GM12878 (cell line): ENCODE data around the gene ERG. TPM values are rescaled to one million over a fixed set of nuclear protein-coding genes. Genes with fewer than 3 reads are reported as not detected.

ENCODE experiments used
- ATAC-seq: fragments of 200-7000 bp; cut with Tn5 transposase; 3 replicates; pipeline ENCODE4 v1.9.1; 2020; ENCODE audit warnings: mild to moderate bottlenecking, moderate library complexity
- BruUV-seq: library from RNA; stranded (reverse); fragments of 400-500 nt; replicated peaks from 2 replicates; lab custom pipeline; 2021; lab: Mats Ljungman, UMichigan
- CTCF ChIA-PET: fragments of 300-600 bp; sonication (Branson Sonifier 250); formaldehyde crosslinking; extraction: SDS; loops from one replicate; lab custom pipeline; 2021; ENCODE audit warnings: inconsistent platforms; lab: Yijun Ruan, JAX
- POLR2A ChIA-PET: fragments of 350-600 bp; formaldehyde crosslinking; extraction: SDS; loops from one replicate; lab custom pipeline; 2021; ENCODE audit warnings: inconsistent platforms; lab: Charles Lee
- RAD21 ChIA-PET: fragments of 300-600 bp; sonication (Branson Sonifier 250); formaldehyde crosslinking; loops from one replicate; lab custom pipeline; 2023; ENCODE audit warnings: antibody characterized with exemption; ENCODE audit not compliant: unreplicated experiment; lab: Charles Lee
- SMC1A ChIA-PET: fragments of 300-600 bp; sonication (Branson Sonifier 250); formaldehyde crosslinking; loops from one replicate; lab custom pipeline; 2023; ENCODE audit not compliant: unreplicated experiment, uncharacterized antibody; lab: Charles Lee
- DNase-seq: peaks from one replicate; pipeline ENCODE4 v3.0.0-alpha.2; 2011; ENCODE audit warnings: low read depth, low spot score
- FAIRE-seq: peaks from 3 replicates; lab custom pipeline; 2011; peaks lifted over from hg19 to GRCh38; lab: Jason Lieb, UNC
- H2AFZ ChIP-seq: 2 replicates; pipeline ENCODE4 v1.6.0; 2011; ENCODE audit warnings: low read depth, low read length, control low read depth; ENCODE audit not compliant: control insufficient read depth
- H3K27ac ChIP-seq: 2 replicates; pipeline ENCODE4 v1.5.1; 2011; ENCODE audit warnings: control low read depth; ENCODE audit not compliant: control insufficient read depth, insufficient read depth
- H3K27me3 ChIP-seq, 2 experiments: replicated peaks in 1 of 2; 2 replicates each; pipeline versions ENCODE4 v1.6.0 to v1.6.1; 2011; ENCODE audit warnings: low read length in 1 of 2; ENCODE audit not compliant: control insufficient read depth in 2 of 2, insufficient read depth in 2 of 2
- H3K36me3 ChIP-seq, 2 experiments: 2 replicates each; pipeline ENCODE4 v1.5.1; 2011; ENCODE audit warnings: low read length in 1 of 2; ENCODE audit not compliant: control insufficient read depth in 2 of 2, insufficient read depth in 2 of 2
- H3K4me1 ChIP-seq: 2 replicates; pipeline ENCODE4 v1.6.1; 2011; ENCODE audit warnings: mild to moderate bottlenecking, low read length, moderate library complexity, mixed read lengths; ENCODE audit not compliant: control insufficient read depth, insufficient read depth
- H3K4me2 ChIP-seq: 2 replicates; pipeline ENCODE4 v1.6.0; 2011; ENCODE audit warnings: control low read depth; ENCODE audit not compliant: control insufficient read depth, insufficient read depth
- H3K4me3 ChIP-seq: fragments of 200-600 bp; sonication (generic); 2 replicates; pipeline ENCODE4 v1.5.1; 2016
- H3K79me2 ChIP-seq: 2 replicates; pipeline ENCODE4 v1.6.0; 2011; ENCODE audit warnings: low read length; ENCODE audit not compliant: control insufficient read depth, insufficient read depth
- H3K9ac ChIP-seq: 2 replicates; pipeline ENCODE4 v1.8.0; 2011; ENCODE audit warnings: low read length, control low read depth, mixed read lengths; ENCODE audit not compliant: control insufficient read depth, insufficient read depth
- H3K9me3 ChIP-seq: replicated peaks from 3 replicates; pipeline ENCODE4 v1.5.1; 2011; ENCODE audit warnings: mild to moderate bottlenecking, low read length; ENCODE audit not compliant: control insufficient read depth, insufficient read depth
- H4K20me1 ChIP-seq: 2 replicates; pipeline ENCODE4 v1.6.0; 2011; ENCODE audit not compliant: control insufficient read depth, insufficient read depth
- CEBPB ChIP-seq, 2 experiments: fragments of 150-350 bp in 1 of 2; IDR thresholded peaks; 2 replicates each; pipeline ENCODE4 v1.6.1; 2012 to 2014; ENCODE audit warnings: low read depth in 2 of 2, low read length in 2 of 2, borderline replicate concordance in 1 of 2, inconsistent platforms in 1 of 2
- HDAC2 ChIP-seq: fragments of 200-600 bp; sonication (generic); IDR thresholded peaks from 2 replicates; pipeline ENCODE4 v1.6.1; 2017
- KLF5 ChIP-seq: fragments of 450-650 bp; IDR thresholded peaks from 2 replicates; pipeline ENCODE4 v1.6.1; 2014; ENCODE audit warnings: mild to moderate bottlenecking; ENCODE audit not compliant: partially characterized antibody
- MEF2A ChIP-seq: IDR thresholded peaks from 2 replicates; pipeline ENCODE4 v1.6.1; 2011; ENCODE audit warnings: low read depth, mild to moderate bottlenecking, low read length, moderate library complexity; ENCODE audit not compliant: insufficient read depth
- MTA2 ChIP-seq: fragments of 450-650 bp; IDR thresholded peaks from 2 replicates; pipeline ENCODE4 v1.6.1; 2016; ENCODE audit warnings: low read depth, mild to moderate bottlenecking, moderate library complexity
- NR2C1 ChIP-seq: fragments of 450-650 bp; IDR thresholded peaks from 2 replicates; pipeline ENCODE4 v1.6.1; 2017; ENCODE audit warnings: antibody characterized with exemption, mild to moderate bottlenecking, moderate library complexity
- PAX8 ChIP-seq: fragments of 450-650 bp; IDR thresholded peaks from 2 replicates; pipeline ENCODE4 v1.6.1; 2017; ENCODE audit warnings: mild to moderate bottlenecking, moderate library complexity
- POU2F2 ChIP-seq: IDR thresholded peaks from 3 replicates; pipeline ENCODE4 v1.6.1; 2011; ENCODE audit warnings: low read depth, mild to moderate bottlenecking, low read length, borderline replicate concordance
- RB1 ChIP-seq: fragments of 450-650 bp; formaldehyde crosslinking; IDR thresholded peaks from 2 replicates; pipeline ENCODE4 v1.6.1; 2017; ENCODE audit warnings: mild to moderate bottlenecking, borderline replicate concordance
- RELB ChIP-seq: fragments of 450-650 bp; IDR thresholded peaks from 2 replicates; pipeline ENCODE4 v1.6.1; 2017; ENCODE audit warnings: low read depth, mild to moderate bottlenecking, moderate library complexity
- SIN3A ChIP-seq: IDR thresholded peaks from 2 replicates; pipeline ENCODE4 v1.6.1; 2012; ENCODE audit warnings: low read depth, low read length, improper control_type of control experiment
- SMAD1 ChIP-seq: fragments of 450-650 bp; IDR thresholded peaks from 2 replicates; pipeline ENCODE4 v1.6.1; 2018; ENCODE audit warnings: mild to moderate bottlenecking, low read depth; ENCODE audit not compliant: partially characterized antibody
- SPI1 ChIP-seq: IDR thresholded peaks from 2 replicates; pipeline ENCODE4 v1.6.1; 2011; ENCODE audit warnings: low read depth, mild to moderate bottlenecking, low read length, moderate library complexity, borderline replicate concordance; ENCODE audit not compliant: insufficient read depth
- SUZ12 ChIP-seq: fragments of 200-600 bp; sonication (generic); IDR thresholded peaks from one replicate; pipeline ENCODE4 v1.6.1; 2018; ENCODE audit warnings: antibody characterized with exemption, mild to moderate bottlenecking; ENCODE audit not compliant: unreplicated experiment
- ZNF274 ChIP-seq: IDR thresholded peaks from one replicate; pipeline ENCODE4 v1.8.0; 2011; ENCODE audit not compliant: insufficient read length, insufficient read depth
- ZZZ3 ChIP-seq: IDR thresholded peaks from 2 replicates; pipeline ENCODE4 v1.6.1; 2011; ENCODE audit warnings: low read depth; ENCODE audit not compliant: control insufficient read depth, insufficient read length
- WGBS: methylation state at CpG from one replicate; pipeline ENCODE4 v1.1.6; 2016; ENCODE audit warnings: low lambda C conversion rate; ENCODE audit not compliant: insufficient replicate concordance, insufficient coverage; ENCODE audit errors: missing lambda C conversion rate; 5-methylcytosine and 5-hydroxymethylcytosine counted together
- in situ Hi-C: fragments of 300-500 bp; cut with MboI; formaldehyde crosslinking; loops from 9 replicates; pipeline ENCODE4 v1.14.3; 2018; ENCODE audit warnings: mixed read lengths
- intact Hi-C: fragments of 100-400 bp; cut with micrococcal nuclease; formaldehyde crosslinking; loops from one replicate; pipeline ENCODE4 v1.14.2; 2022; ENCODE audit not compliant: unreplicated experiment
- polyA plus RNA-seq, 11 experiments: library from polyadenylated mRNA; depleted of rRNA in 4 of 11; unstranded in 6 of 11; stranded (reverse) in 5 of 11; fragments of >200 nt; fragmentation: Nextera tagmentation in 4 of 11; fragmentation: Illumina TruSeq in 1 of 11; extraction: Ambion mirVana in 4 of 11; extraction: Trizol in 1 of 11; gene quantifications; 1 replicate in 1 of 11; 2 replicates in 10 of 11; pipeline versions ENCODE4 v1.2.1 to v1.2.3, GENCODE V29; 2011 to 2016; ENCODE audit warnings: inconsistent platforms in 2 of 11, missing spikeins in 2 of 11, low read depth in 1 of 11
- total RNA-seq, 4 experiments: library from RNA; depleted of rRNA in 3 of 4; stranded (reverse); fragments of >200 nt in 3 of 4; fragmentation: Illumina TruSeq in 1 of 4; extraction: Trizol in 1 of 4; gene quantifications; 2 replicates each; pipeline versions ENCODE4 v1.2.1 to v1.2.3, GENCODE V29; 2013 to 2021
- TF ChIP-seq, protein P1 (sequence below), 3 experiments: IDR thresholded peaks in 2 of 3; conservative IDR thresholded peaks in 1 of 3; 2 replicates each; pipeline ENCODE4 v1.5.1; 2011; ENCODE audit warnings: low read depth in 3 of 3, low read length in 3 of 3, mild to moderate bottlenecking in 3 of 3, control low read depth in 2 of 3, moderate library complexity in 2 of 3, inconsistent platforms in 1 of 3, mixed read lengths in 1 of 3; ENCODE audit not compliant: control insufficient read depth in 2 of 3, insufficient read depth in 1 of 3; ENCODE audit errors: extremely low read depth in 1 of 3
- TF ChIP-seq, protein P2 (sequence below): fragments of 450-650 bp; IDR thresholded peaks from 2 replicates; pipeline ENCODE4 v1.6.1; 2017; ENCODE audit warnings: mild to moderate bottlenecking, low read depth, inconsistent platforms; ENCODE audit not compliant: poor library complexity, severe bottlenecking

The ERG gene
- total and polyA plus RNA-seq, 10 of the 15 experiments (the other 5 are each of a cell fraction or from before 2014, with no cell fraction given), result not detected

- Histone ChIP-seq H3K4me3 (no peak overlapping the region), H3K4me1 (no peaks in the 10 kb centered on the region), H3K4me2 (no peak overlapping the region), H3K36me3 (no peaks in the 10 kb centered on the region), H3K79me2 (no peaks in the 10 kb centered on the region), H4K20me1 (no peaks in the 10 kb centered on the region), H3K9me3 (no peaks in the 10 kb centered on the region; the same call in 2 of the 3 replicates), H3K27ac (no peak overlapping the region), H3K27me3 (peaks cover 0 to 7% of the 10 kb centered on the region in 2 experiments; a peak in 3 of 4 replicates), H2AFZ (no peak overlapping the region), H3K9ac (no peak overlapping the region)
- SMC1A ChIA-PET, result no interaction called here
- in situ Hi-C loops (no loop called here), intact Hi-C loops (no loop called here)
- ATAC-seq (no peak), FAIRE-seq (no peak), DNase-seq (no peak)
- no peak for TF ChIP-seq CEBPB (IDR thresholded peaks at IDR 0.05; ENCODE audit: borderline replicate concordance in 1 of 2, low read depth in 2 of 2, low read length in 2 of 2)
- TF ChIP-seq NR2C1, result no peak
- no peak for TF ChIP-seq RB1
- no peak for TF ChIP-seq SIN3A
- TF ChIP-seq POU2F2, result no peak
- TF ChIP-seq ZZZ3, result no peak
- TF ChIP-seq, protein P1, sequence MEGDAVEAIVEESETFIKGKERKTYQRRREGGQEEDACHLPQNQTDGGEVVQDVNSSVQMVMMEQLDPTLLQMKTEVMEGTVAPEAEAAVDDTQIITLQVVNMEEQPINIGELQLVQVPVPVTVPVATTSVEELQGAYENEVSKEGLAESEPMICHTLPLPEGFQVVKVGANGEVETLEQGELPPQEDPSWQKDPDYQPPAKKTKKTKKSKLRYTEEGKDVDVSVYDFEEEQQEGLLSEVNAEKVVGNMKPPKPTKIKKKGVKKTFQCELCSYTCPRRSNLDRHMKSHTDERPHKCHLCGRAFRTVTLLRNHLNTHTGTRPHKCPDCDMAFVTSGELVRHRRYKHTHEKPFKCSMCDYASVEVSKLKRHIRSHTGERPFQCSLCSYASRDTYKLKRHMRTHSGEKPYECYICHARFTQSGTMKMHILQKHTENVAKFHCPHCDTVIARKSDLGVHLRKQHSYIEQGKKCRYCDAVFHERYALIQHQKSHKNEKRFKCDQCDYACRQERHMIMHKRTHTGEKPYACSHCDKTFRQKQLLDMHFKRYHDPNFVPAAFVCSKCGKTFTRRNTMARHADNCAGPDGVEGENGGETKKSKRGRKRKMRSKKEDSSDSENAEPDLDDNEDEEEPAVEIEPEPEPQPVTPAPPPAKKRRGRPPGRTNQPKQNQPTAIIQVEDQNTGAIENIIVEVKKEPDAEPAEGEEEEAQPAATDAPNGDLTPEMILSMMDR (IDR thresholded peaks at IDR 0.05 in 2 of 3, conservative IDR thresholded peaks at IDR 0.05 in 1 of 3; ENCODE audit: control insufficient read depth in 2 of 3, extremely low read depth in 1 of 3, insufficient read depth in 1 of 3, low read depth in 3 of 3, low read length in 3 of 3), result no peak
- TF ChIP-seq SMAD1, result no peak
- no peak for TF ChIP-seq ZNF274
- TF ChIP-seq, protein P2, sequence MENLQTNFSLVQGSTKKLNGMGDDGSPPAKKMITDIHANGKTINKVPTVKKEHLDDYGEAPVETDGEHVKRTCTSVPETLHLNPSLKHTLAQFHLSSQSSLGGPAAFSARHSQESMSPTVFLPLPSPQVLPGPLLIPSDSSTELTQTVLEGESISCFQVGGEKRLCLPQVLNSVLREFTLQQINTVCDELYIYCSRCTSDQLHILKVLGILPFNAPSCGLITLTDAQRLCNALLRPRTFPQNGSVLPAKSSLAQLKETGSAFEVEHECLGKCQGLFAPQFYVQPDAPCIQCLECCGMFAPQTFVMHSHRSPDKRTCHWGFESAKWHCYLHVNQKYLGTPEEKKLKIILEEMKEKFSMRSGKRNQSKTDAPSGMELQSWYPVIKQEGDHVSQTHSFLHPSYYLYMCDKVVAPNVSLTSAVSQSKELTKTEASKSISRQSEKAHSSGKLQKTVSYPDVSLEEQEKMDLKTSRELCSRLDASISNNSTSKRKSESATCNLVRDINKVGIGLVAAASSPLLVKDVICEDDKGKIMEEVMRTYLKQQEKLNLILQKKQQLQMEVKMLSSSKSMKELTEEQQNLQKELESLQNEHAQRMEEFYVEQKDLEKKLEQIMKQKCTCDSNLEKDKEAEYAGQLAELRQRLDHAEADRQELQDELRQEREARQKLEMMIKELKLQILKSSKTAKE, result no peak
- no peak for TF ChIP-seq KLF5
- no peak for TF ChIP-seq MTA2
- no peak for TF ChIP-seq SUZ12
- TF ChIP-seq MEF2A, result no peak
- no peak for TF ChIP-seq PAX8
- no peak for TF ChIP-seq SPI1
- no peak for TF ChIP-seq RELB
- TF ChIP-seq HDAC2, result no peak
- RAD21 ChIA-PET, result no interaction called here
- no TSS peak for BruUV-seq
- CTCF ChIA-PET, result no interaction called here
- 37% methylated on average over 3 of the region's 3 CpGs for WGBS
- POLR2A ChIA-PET, result no interaction called here
Observed at GRCh38 chr21:38379147-38379546, 119.1 kb downstream of the ERG start.
